Stimulated activated CD4-positive, alpha-beta T cell treated with anti-CD3 and anti-CD28 coated beads, Interleukin-12 subunit alpha, Interleukin-12 subunit beta, amount 100 ng/mL, for 4 hours (primary cell): ENCODE data around the gene BCS1L.
A peak's percentile ranks its signal among the peaks of the same experiment; 100 is the strongest.

Source experiments
- DNase-seq: peaks from one replicate; pipeline ENCODE4 v3.0.0-alpha.2; 2020

The BCS1L gene, protein sequence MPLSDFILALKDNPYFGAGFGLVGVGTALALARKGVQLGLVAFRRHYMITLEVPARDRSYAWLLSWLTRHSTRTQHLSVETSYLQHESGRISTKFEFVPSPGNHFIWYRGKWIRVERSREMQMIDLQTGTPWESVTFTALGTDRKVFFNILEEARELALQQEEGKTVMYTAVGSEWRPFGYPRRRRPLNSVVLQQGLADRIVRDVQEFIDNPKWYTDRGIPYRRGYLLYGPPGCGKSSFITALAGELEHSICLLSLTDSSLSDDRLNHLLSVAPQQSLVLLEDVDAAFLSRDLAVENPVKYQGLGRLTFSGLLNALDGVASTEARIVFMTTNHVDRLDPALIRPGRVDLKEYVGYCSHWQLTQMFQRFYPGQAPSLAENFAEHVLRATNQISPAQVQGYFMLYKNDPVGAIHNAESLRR

DNA sequence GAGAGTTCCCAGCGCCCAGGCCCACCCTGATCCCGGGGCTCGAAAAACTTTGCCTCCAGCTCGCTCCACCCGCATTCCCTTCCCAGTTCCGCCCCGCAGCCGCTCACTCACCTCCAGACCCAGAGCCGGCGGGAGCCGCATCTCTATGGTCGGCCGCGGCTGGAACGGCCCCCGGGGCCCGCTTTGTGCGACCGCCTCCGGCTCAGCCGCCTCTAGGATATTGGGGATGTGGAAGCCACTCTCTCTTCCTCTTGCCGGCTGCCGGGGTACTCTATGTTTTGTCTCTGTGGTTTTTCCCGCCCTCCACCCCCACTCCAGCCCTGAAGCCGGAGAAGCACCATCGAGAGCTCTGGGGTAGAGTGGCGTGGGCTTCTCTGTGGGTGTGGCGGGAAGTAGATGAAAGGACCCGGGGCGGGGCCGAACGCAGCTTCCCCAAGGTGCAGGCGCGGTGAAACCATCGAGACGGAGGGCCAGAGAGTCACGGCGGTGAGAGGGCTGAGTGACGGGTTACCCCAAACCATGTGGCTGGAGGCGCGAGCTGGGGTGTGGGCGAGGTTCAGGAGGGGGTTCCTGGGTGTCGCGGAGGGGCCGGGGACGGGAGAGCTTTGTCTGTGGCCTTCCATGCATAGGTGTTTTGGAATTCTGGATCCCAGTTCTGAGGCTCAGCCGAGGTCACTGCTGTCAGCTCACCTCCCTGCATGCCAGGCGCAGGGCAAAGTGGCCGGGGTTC, at the start of gene BCS1L, which contains the start of gene ZNF142:
TSS of gene BCS1L (plus strand) at position 426 of the 730 bp plus-strand sequence. CDS start 1,305 bp downstream, outside the sequence.
TSS of gene ZNF142 (minus strand) at position 366 of the 730 bp plus-strand sequence. CDS start 3,194 bp downstream, outside the sequence.
- peak; percentile 96 for DNase-seq

GRCh38 chr2:218615868-218616315, 43.6 kb upstream of the BCS1L start:
- no peak for DNase-seq

GRCh38 chr2:218618102-218618860, 41.2 kb upstream of the BCS1L start:
- no peak for DNase-seq

DNA sequence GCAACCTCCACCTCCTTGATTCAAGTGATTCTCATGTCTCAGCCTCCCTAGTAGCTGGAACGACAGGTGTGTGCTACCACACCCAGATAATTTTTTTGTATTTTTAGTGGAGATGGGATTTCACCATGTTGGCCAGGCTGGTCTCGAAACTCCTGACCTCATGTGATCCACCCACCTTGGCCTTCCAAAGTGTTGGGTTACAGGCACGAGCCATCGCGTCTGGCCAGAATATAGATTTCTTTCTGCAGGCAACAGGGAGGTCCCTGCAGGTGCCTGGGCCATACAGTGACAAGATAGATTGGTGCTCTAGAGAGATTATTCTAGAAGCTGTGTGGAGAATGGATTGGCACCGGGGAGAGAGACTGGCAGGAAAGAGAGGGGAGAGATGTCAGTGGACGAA, 38.5 kb upstream of the BCS1L start:
- no peak for DNase-seq

- DNase-seq = no peak
Observed at GRCh38 chr2:218622606-218623365, 36.7 kb upstream of the BCS1L start.

- DNase-seq = no peak
Observed at GRCh38 chr2:218623366-218623705, 36.1 kb upstream of the BCS1L start.

- no peak for DNase-seq
Observed at GRCh38 chr2:218626369-218626768, 33.1 kb upstream of the BCS1L start.

DNA sequence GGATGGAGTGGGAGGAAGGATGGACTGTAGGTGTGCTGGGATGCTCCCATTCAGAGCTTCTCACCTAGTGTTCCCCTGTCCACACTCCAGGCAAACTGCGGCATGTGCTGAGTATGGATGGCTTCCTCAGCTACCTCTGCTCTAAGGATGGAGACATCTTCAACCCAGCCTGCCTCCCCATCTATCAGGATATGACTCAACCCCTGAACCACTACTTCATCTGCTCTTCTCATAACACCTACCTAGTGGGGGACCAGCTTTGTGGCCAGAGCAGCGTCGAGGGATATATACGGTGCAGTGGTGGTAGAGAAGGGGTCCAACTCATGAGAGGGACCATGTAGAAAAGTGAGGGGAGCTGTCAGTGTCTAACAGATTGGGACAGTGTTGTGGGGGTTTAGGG, 31.5 kb upstream of the BCS1L start:
- no peak for DNase-seq

DNA sequence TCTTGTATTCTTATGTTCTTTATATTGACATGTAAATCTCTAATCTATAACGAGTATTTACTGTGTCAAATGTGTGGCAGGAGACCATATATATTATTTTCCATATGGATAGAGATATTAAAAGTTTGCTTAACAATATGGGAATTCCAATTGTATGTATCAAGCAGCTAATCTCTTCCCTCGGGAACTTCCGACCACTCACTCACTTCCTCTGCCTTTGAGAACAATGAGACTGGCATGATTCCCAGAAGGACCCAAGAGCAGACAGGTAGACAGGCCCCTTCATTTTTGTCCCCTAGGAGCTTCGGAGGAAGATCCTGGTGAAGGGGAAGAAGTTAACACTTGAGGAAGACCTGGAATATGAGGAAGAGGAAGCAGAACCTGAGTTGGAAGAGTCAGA, 27.6 kb upstream of the BCS1L start:
- DNase-seq = no peak

- DNase-seq = no peak
Observed at GRCh38 chr2:218635719-218636118, 23.8 kb upstream of the BCS1L start.

DNA sequence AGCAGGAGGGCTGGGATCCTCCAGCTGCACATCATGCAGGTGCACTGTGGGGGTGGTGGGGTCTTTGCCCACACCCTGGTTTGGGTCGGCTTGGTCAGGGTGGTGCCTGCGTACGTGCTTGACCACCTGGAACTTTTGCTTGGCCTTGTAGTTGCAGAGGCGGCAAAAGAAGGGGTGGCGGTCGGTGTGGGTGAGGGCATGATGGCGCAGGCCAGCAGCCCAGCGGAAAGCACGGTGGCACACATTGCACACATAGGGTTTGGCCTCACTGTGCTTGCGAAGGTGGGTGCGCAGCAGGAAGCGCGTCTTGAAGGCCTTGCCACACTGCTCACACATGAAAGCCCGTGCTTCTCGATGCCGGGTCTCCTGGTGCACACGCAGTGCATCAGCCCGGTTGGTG, 21.1 kb upstream of the BCS1L start:
- DNase-seq = no peak

DNA sequence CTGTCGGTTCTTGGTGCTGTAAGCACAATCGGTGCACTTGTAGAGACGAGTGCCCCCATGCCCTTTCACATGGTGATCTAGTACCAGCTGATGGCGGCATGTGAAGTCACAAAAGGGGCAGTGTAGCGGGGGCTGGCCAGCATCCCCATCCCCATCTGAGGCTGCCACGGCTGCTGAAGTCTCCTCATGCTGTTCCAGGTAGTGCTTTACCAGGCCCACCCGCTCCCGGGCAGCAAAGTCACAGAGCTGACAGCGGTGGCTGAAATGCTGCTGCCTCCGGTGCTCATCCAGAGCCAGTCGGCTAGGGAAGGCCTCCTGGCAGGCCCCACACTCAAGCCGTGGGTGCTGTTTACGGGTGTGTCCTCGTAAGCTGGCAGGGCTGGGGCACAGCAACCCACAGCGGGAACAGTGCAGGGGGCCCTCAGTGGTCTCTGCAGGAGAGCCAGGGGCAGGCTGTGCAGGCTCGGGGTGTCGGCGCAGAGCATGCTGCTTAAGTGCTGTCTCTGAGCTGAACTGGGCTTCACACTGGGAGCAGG, 17.3 kb upstream of the BCS1L start:
- DNase-seq = no peak

DNA sequence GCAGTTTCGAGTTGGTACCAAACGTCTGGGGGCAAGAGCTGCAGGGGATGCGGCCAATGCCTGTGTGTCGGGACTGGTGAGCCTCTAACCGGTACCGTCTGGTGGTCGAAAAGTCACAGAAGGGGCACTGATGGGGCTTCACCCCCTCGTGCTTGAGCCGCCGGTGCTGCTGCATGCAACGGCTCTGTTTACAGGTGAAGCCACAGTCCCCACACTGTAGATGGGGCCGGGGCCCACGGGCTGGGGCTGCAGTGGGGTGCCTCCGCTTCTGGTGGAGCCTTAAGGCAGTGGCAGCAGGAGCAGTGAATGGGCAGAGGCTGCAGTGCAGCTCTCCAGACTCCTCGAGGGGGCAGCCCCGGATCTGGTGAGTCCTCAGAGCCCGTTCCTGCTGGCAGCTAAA, 16.7 kb upstream of the BCS1L start:
- DNase-seq = no peak

DNA sequence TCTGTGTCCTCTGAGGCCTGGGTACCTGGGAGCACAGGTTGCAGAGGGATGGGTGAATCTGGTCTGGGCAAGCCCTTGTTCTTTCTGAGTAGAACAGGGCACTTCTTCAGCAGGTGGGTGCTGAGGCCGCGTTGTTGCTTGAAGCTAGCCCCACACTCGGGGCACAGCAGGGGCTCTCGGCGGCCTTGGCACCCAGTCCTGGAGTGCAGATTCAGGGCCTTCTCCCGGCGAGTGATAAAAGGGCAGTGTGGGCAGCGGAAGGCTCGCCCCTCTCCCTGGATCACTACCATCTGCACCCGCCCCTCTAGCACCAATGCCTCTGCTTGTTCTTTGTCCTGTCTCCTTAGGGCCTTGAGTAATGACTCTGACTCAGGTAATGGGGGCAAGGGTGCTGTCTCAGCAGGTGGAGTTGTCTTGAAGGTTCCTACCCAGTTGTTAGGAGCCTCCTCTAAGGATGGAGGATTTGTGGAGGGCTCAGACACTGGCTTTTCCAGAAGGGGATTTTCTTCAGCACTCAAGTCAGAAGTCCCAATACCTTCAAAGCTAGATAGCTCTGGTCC, 15.7 kb upstream of the BCS1L start:
- DNase-seq = no peak

DNA sequence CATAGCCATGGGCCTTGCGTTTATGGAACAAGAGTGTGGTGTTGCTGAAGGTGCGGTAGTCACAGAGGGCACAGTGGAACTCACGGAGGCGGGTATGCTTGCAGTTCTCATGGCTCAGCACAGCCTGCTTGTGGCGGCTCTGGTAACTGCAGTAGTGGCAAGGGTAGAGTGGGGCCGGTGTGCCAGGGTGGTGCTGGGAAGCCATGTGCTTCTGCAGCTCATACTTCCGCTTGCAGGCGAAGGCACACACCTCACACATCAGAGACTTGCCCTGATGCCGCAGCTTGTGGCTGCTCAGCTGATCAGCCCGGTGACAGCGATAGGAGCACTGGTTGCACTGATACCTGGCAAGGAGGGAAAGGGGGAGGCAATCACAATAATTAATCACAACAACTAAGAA, 14.8 kb upstream of the BCS1L start:
- no peak for DNase-seq

DNA sequence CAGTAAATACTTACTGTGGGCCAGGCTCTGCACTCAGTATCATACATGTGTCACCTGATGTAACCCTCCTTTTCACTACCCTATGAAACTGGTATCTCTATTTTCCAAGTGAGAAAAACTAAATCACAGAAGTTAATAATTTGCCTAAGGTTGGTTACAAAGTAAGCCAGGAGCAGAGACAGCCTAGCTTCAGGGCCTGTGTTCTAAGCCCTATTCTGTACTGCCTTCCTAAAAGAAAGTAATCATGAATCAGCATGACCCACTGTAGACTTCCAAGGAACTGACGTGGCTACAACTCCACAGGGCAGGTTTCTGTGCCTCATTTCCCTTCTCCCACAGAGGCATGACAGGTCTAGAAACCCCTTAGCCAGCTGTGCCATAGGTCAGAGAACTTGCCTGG, 14.4 kb upstream of the BCS1L start:
- no peak for DNase-seq

DNA sequence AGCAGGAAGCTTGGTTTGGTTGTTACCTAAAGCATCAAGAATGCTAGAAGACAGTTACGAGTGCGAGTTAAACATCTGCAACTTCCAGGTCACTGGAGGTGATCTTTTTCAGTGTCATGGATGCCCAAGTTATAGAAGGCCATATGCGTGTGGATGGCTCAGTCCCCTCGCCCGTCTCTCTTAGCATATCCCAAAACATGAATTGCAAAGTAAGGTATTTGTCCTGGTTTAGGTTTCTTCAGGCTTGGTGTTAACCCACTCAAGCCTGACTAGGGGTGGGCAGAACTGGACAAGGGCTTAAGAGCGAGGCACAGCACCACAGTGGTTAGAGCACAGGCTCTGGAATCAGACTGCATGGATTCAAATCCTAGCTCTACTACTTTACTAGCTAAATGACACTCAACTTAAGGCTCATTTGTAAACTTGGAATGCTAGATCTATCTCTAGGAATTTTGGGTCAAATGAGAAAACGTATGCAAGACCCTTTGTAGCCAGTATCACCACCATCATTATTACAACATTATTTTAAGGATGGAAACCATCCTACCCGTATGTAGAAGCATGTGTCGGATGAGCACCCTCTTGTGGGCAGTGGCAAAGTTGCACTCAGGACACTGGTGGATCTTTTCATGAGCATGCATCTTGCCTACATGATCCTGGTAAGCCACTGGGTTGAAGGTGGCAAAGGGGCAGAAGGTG, 11.2 kb upstream of the BCS1L start:
- peak; percentile 33 for DNase-seq

- DNase-seq = no peak
Observed at GRCh38 chr2:218648787-218649100, 10.7 kb upstream of the BCS1L start.

DNA sequence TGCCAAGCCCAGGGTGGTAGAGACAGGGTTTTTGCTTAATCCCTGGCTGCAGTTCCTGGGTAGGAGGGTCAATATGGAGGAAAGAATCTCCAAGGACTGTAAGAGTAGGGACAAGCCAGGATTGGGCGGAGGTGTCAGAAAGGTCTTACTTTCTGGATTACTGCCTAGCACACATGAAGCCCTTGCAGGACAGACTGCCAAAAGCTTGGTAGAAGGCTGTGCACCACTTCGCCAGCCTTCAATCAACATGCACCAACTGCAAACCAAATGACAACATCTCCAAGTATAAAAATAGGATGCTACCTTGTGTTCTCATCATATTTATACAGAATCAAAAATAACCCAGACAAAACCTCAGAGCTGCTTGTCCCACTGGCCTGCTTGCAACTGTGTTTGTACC, 3.7 kb upstream of the BCS1L start:
- no peak for DNase-seq

DNA sequence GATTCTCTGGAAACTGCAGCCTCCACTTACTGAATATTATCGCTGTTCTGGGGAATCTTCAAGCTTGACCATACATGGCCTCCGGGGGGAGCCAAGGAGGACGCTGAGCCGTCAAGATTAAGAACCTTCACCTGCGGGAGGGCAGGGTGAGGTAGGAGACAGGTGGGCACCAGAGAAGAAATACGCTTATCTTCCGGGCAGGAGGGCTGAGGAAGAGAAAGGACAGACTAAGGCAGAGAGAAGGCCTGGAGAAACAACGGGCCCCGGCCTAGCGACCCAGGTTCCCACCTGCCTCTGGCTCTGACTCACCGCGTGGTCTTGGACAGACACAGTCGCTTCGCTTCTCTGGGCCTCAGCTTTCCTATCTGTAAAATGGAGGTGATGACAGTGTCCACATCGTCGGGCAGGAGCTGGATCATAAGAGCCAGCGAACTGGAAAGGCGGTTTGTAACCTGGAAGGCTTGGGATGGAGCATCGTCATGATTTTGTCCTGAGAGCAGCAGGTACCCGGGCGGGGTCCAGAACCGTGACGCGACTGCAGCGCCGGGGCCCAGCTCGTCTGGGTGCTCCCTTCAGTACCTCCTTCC, 719 bp upstream of the BCS1L start:
- peak; percentile 34 for DNase-seq

DNA sequence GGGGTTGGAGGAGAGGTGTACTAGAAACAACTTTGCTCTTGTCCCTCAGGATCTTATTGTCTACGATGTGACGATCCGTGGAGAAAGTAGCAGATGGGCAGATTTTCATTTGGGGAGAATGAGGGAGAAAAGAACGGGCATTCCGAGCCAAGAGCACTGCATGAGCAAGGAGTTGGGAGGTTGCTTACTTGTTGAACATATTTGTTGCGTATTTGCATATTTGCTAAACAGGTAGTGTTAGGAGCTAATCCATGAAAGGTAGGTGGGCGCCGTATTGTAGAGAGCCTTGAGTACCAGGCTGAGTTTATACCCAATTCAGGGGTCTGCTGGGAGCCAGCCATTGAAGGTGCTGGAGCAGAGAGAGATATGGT, 490 bp downstream of the BCS1L start:
- DNase-seq = no peak
